Peyer's patch (tissue), 4 donors: ENCODE measurements around the gene PDE4D.

Experiments
- POLR2A ChIP-seq, 2 donors: fragments of 450-650 bp; IDR thresholded peaks; one replicate each; pipeline ENCODE4 v1.5.1; 2017; ENCODE audit warnings: antibody characterized with exemption in 2 of 2, mild to moderate bottlenecking in 2 of 2, moderate library complexity in 2 of 2
- TF ChIP-seq, protein P1 (sequence below), 6 experiments: fragments of 450-650 bp in 4 of 6; fragments of 200-600 bp in 2 of 6; sonication (generic) in 1 of 6; IDR thresholded peaks; one replicate each; pipeline ENCODE4 v1.5.1; 2017 to 2019; ENCODE audit warnings: antibody characterized with exemption in 6 of 6, mild to moderate bottlenecking in 3 of 6, moderate library complexity in 1 of 6

DNA sequence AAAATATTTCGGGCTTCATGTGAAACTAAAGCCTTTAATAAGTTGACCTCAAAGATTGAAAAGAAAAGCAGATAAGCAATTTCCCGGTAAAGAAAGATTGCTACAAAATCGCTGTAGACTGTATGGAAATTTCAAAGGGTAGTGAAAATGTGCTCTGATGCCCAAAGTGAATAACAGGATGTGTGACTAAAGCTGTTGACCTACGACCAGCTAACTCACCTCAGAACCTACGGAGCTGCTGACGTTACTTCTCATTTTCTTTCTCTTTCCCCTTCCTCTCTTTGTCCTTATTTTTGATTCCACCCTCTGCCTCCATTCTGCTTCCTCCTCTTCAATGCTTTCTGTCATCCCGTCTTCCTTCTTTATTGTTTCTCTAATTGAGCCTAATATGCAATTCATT, 103.2 kb downstream of the PDE4D start:
- TF ChIP-seq, protein P1, sequence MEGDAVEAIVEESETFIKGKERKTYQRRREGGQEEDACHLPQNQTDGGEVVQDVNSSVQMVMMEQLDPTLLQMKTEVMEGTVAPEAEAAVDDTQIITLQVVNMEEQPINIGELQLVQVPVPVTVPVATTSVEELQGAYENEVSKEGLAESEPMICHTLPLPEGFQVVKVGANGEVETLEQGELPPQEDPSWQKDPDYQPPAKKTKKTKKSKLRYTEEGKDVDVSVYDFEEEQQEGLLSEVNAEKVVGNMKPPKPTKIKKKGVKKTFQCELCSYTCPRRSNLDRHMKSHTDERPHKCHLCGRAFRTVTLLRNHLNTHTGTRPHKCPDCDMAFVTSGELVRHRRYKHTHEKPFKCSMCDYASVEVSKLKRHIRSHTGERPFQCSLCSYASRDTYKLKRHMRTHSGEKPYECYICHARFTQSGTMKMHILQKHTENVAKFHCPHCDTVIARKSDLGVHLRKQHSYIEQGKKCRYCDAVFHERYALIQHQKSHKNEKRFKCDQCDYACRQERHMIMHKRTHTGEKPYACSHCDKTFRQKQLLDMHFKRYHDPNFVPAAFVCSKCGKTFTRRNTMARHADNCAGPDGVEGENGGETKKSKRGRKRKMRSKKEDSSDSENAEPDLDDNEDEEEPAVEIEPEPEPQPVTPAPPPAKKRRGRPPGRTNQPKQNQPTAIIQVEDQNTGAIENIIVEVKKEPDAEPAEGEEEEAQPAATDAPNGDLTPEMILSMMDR (IDR thresholded peaks at IDR 0.05): no peak
- TF ChIP-seq POLR2A (IDR thresholded peaks at IDR 0.05): no peak
